Measurements from ENCODE around the gene BAZ2B. TPM values are rescaled to one million over a fixed set of nuclear protein-coding genes. Genes with fewer than 3 reads are reported as not detected.

Gene BAZ2B
- polyA plus RNA-seq, 2 of the 4 experiments (the other 2 are of a cell fraction), result 19.6 to 50.6 TPM

DNA sequence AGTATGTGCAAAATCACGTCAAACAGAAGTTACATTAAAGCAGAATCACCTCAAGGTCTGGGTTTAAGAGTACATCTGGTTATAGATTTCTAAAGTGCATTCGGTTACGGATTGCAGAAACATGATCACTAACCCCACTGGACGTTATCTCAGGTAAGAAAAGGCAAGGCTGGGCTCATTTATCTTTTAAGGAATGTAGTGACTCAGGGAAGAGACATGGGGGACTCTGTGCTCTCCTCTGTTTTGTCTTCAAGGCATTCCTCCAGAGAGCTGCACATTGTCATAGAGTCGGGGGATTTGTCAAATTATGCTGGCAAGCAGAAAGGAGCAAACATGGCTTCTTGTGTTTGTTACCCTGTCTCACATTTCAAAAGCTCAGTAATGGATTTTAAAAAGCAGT lies 344.2 kb downstream of the BAZ2B start:
- WGBS (ENCODE audit: missing lambda C conversion rate), result 84% methylated on average over 5 of the region's 5 CpGs
- Histone ChIP-seq H3K27ac (no peak overlapping the region), H3K4me3 (no peak overlapping the region), H3K9me3 (no peaks in the 10 kb centered on the region), H3K4me2 (no peak overlapping the region), H3K4me1 (no peaks in the 10 kb centered on the region)
- no peak for ATAC-seq
- no peak for DNase-seq (ENCODE audit: low read depth in 1 of 2, low spot score in 1 of 2)
- ChIA-PET POLR2A (no interaction called here), CTCF (interaction anchor here (1.0 kb wide), 1 partner anchor 13 kb away, joined by 3 read pairs; no protein-coding TSS in a partner anchor)
- TF ChIP-seq ATOH8 (CRISPR knock-in tag; IDR thresholded peaks at IDR 0.05; ENCODE audit: low read depth) (no peak), NR3C1 (IDR thresholded peaks at IDR 0.05) (no peak), ZSCAN20 (CRISPR knock-in tag; IDR thresholded peaks at IDR 0.05) (no peak), NPAS2 (CRISPR knock-in tag; IDR thresholded peaks at IDR 0.05; ENCODE audit: borderline replicate concordance) (no peak), FOXS1 (CRISPR knock-in tag; IDR thresholded peaks at IDR 0.05) (no peak)
- FAIRE-seq, result no peak

- CTCF ChIA-PET, result interaction anchor here (1.0 kb wide), 2 partner anchors 13 to 14 kb away, joined by 3 read pairs; no protein-coding TSS in a partner anchor
- no peak for ATAC-seq
- no peak for FAIRE-seq
- Histone ChIP-seq H3K27ac (no peak overlapping the region), H3K4me1 (no peaks in the 10 kb centered on the region), H3K4me3 (no peak overlapping the region), H3K9me3 (no peaks in the 10 kb centered on the region), H3K4me2 (no peak overlapping the region)
- no peak for TF ChIP-seq CHD4 (IDR thresholded peaks at IDR 0.05; ENCODE audit: borderline replicate concordance)
- TF ChIP-seq PHF8 (IDR thresholded peaks at IDR 0.05; ENCODE audit: borderline replicate concordance, low read depth), result no peak
- TF ChIP-seq NFE2L2 (conservative IDR thresholded peaks at IDR 0.05; ENCODE audit: low read length), result no peak
- no peak for TF ChIP-seq RAD21 (conservative IDR thresholded peaks at IDR 0.05 in 1 of 2, IDR thresholded peaks at IDR 0.05 in 1 of 2)
- TF ChIP-seq ZNF302 (CRISPR knock-in tag; IDR thresholded peaks at IDR 0.05), result no peak
- TF ChIP-seq FOSL2 (IDR thresholded peaks at IDR 0.05), result no peak
- no peak for TF ChIP-seq FOSL2 (CRISPR knock-in tag; IDR thresholded peaks at IDR 0.05)
- TF ChIP-seq BHLHE40 (IDR thresholded peaks at IDR 0.05; ENCODE audit: low read depth, low read length), result no peak
- no peak for TF ChIP-seq CHD2 (IDR thresholded peaks at IDR 0.05; ENCODE audit: low read length, partially characterized antibody)
- TF ChIP-seq FOSB (CRISPR knock-in tag; IDR thresholded peaks at IDR 0.05), result no peak
- no peak for TF ChIP-seq RFX5 (IDR thresholded peaks at IDR 0.05)
- TF ChIP-seq JUNB (IDR thresholded peaks at IDR 0.05), result no peak
- no peak for TF ChIP-seq ZFP36 (IDR thresholded peaks at IDR 0.05; ENCODE audit: borderline replicate concordance, partially characterized antibody)
- TF ChIP-seq EHF (CRISPR knock-in tag; IDR thresholded peaks at IDR 0.05), result no peak
- no peak for TF ChIP-seq RCOR1 (IDR thresholded peaks at IDR 0.05; ENCODE audit: low read depth, low read length)
- no peak for TF ChIP-seq HOXB13 (CRISPR knock-in tag; IDR thresholded peaks at IDR 0.05; ENCODE audit: low read depth)
- TF ChIP-seq ZSCAN20 (CRISPR knock-in tag; IDR thresholded peaks at IDR 0.05), result no peak
- POLR2A ChIA-PET, result no interaction called here
- 89% methylated on average over 4 of the region's 4 CpGs for WGBS (ENCODE audit: missing lambda C conversion rate)
- no peak for DNase-seq (ENCODE audit: low read depth in 1 of 2, low spot score in 1 of 2)
Observed at GRCh38 chr2:159270744-159271379, 345.5 kb downstream of the BAZ2B start.

Small RNA genes within 50 kb of the gene (small RNA-seq; reads per million reads assigned to genes)
- 0 reads per million in 6 experiments for gene RF00019

Other genes starting within 250 kb of the BAZ2B start
- 66.4 and 68.6 TPM in 2 replicates for gene MARCHF7, start 96.0 kb upstream of the BAZ2B start, polyA plus RNA-seq (2011; rRNA removed)
- 64.3 to 70.7 TPM (median 65.3 TPM) in 3 replicates for gene MARCHF7, start 96.0 kb upstream of the BAZ2B start, polyA plus RNA-seq (2017; fragmentation: RNase III; extraction: RNeasy Plus Mini Kit Qiagen cat#74134 plus additional on column Dnase treatment)
- 8.4 and 8.7 TPM in 2 replicates for gene CD302, start 181.7 kb upstream of the BAZ2B start, polyA plus RNA-seq (2011; rRNA removed)
- 2.4 to 2.9 TPM (median 2.5 TPM) in 3 replicates for gene CD302, start 181.7 kb upstream of the BAZ2B start, polyA plus RNA-seq (2017; fragmentation: RNase III; extraction: RNeasy Plus Mini Kit Qiagen cat#74134 plus additional on column Dnase treatment)

Data from A549 (cell line).